Measurements from ENCODE around the gene FSTL1.

The FSTL1 gene

DNA sequence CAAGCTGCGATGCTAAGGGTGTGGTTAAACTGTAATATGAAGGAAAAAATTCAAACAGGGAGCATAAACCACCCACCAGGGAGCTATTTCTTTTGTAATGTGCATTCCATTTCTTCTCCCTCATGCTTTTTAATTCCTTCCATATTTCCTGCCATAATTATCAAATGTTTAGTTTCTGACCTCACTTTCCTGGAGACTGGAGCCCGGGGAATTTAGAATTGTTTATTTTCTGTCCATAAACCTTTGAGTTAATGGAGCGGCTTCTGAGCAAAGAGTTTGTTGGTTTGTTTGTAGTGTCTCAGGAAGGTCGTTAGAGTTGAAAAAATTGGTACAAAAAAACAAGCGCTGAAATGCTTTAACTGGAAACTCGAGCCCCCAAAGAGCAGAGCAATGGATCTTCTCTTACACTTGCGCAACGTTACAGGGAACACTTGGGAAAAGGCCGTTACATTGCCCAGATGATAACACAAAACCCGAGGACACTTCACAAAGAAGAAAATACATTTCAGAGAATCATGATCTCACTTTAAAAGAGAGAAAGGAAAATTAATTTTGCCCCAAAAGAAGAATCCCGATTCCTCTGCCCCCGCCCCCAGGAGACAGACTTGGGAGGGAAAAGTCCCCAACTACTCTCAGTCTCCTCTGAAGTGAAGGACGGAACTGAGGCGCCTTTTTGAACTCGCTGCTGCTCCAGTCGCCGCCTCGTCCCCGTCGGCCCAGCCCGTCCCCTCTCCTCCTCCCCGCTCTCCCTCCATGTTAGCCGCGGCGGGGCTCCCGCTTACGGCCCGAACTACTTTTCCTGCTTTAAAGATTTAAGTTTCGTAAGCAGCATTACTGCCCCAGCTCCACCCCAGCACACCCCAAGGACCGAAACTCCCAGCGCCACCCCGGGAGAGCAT lies 842 bp downstream of the FSTL1 start (continued):
- no peak for TF ChIP-seq ZNF140 (tag by site-specific recombination; IDR thresholded peaks at IDR 0.05)
- no peak for TF ChIP-seq ZBTB48 (tag by site-specific recombination; IDR thresholded peaks at IDR 0.05)
- no peak for TF ChIP-seq ZNF555 (tag by site-specific recombination; conservative IDR thresholded peaks at IDR 0.05)
- TF ChIP-seq, protein P1, sequence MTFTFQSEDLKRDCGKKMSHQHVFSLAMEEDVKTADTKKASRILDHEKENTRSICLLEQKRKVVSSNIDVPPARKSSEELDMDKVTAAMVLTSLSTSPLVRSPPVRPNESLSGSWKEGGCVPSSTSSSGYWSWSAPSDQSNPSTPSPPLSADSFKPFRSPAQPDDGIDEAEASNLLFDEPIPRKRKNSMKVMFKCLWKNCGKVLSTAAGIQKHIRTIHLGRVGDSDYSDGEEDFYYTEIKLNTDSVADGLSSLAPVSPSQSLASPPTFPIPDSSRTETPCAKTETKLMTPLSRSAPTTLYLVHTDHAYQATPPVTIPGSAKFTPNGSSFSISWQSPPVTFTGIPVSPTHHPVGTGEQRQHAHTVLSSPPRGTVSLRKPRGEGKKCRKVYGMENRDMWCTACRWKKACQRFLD (tag by site-specific recombination; IDR thresholded peaks at IDR 0.05): no peak
- peak; percentile 72 for TF ChIP-seq KLF10 (tag by site-specific recombination; IDR thresholded peaks at IDR 0.05)
- TF ChIP-seq ZNF677 (tag by site-specific recombination; IDR thresholded peaks at IDR 0.05): no peak
- no peak for TF ChIP-seq ZNF621 (tag by site-specific recombination; IDR thresholded peaks at IDR 0.05)
- no peak for TF ChIP-seq ZNF776 (tag by site-specific recombination; IDR thresholded peaks at IDR 0.05; ENCODE audit: borderline replicate concordance)
- TF ChIP-seq MEIS1 (CRISPR knock-in tag; IDR thresholded peaks at IDR 0.05; ENCODE audit: borderline replicate concordance): no peak

DNA sequence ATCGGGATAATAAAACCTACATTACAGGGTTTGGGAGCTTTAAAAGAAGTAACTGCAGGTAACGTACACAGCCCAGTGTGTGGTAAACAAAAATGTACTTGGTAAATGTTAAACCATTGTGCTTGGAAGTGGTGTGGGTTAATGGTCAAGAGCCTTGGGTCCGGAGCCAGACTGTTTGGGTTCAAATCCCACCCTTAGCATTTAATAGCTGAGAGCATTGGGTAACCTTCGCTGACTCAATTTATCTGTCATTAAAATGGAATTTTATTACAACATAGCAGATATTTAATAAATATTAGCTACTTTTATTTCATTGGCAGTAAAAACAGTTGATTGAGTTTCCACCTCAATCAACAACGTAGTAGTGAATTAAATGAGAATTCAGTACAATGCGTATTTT lies 1.5 kb downstream of the FSTL1 start:
- ChIA-PET CTCF (interaction anchor here (0.6 to 1.5 kb wide), 3 partner anchors 32 to 247 kb away, joined by 3 to 6 read pairs (median 3); no protein-coding TSS in a partner anchor), POLR2A (interaction anchor here (1.4 kb wide), 1 partner anchor 11 kb away, joined by 3 read pairs; no protein-coding TSS in a partner anchor)
- no peak overlapping the region; the same call in 1 of the 2 replicates for H3K27ac ChIP-seq (ENCODE audit: extremely low read depth, low read depth, low read length)
- peak overlapping the region; percentile 79 for H3K4me3 ChIP-seq (ENCODE audit: low read depth, low read length)
- no peak for TF ChIP-seq TCF7L2 (IDR thresholded peaks at IDR 0.05; ENCODE audit: borderline replicate concordance, low read depth, low read length)
- TF ChIP-seq, protein P2, sequence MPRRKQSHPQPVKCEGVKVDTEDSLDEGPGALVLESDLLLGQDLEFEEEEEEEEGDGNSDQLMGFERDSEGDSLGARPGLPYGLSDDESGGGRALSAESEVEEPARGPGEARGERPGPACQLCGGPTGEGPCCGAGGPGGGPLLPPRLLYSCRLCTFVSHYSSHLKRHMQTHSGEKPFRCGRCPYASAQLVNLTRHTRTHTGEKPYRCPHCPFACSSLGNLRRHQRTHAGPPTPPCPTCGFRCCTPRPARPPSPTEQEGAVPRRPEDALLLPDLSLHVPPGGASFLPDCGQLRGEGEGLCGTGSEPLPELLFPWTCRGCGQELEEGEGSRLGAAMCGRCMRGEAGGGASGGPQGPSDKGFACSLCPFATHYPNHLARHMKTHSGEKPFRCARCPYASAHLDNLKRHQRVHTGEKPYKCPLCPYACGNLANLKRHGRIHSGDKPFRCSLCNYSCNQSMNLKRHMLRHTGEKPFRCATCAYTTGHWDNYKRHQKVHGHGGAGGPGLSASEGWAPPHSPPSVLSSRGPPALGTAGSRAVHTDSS (tag by site-specific recombination; IDR thresholded peaks at IDR 0.05): no peak
- TF ChIP-seq, protein P3, sequence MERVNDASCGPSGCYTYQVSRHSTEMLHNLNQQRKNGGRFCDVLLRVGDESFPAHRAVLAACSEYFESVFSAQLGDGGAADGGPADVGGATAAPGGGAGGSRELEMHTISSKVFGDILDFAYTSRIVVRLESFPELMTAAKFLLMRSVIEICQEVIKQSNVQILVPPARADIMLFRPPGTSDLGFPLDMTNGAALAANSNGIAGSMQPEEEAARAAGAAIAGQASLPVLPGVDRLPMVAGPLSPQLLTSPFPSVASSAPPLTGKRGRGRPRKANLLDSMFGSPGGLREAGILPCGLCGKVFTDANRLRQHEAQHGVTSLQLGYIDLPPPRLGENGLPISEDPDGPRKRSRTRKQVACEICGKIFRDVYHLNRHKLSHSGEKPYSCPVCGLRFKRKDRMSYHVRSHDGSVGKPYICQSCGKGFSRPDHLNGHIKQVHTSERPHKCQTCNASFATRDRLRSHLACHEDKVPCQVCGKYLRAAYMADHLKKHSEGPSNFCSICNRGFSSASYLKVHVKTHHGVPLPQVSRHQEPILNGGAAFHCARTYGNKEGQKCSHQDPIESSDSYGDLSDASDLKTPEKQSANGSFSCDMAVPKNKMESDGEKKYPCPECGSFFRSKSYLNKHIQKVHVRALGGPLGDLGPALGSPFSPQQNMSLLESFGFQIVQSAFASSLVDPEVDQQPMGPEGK (tag by site-specific recombination; IDR thresholded peaks at IDR 0.05): no peak
- H3K36me3 ChIP-seq (ENCODE audit: control insufficient read depth in 2 of 2, insufficient read depth in 1 of 2, low read length in 2 of 2): peaks cover 0 to 29% of the 10 kb centered on the region in 2 experiments; a peak in 1 of 3 replicates
- H3K9me3 ChIP-seq (ENCODE audit: control insufficient read depth, insufficient read depth, low read depth, low read length): no peaks in the 10 kb centered on the region
- H3K4me1 ChIP-seq (ENCODE audit: control insufficient read depth, insufficient read depth, low read length): peaks cover 7% of the 10 kb centered on the region; the same call in 1 of the 2 replicates

DNA sequence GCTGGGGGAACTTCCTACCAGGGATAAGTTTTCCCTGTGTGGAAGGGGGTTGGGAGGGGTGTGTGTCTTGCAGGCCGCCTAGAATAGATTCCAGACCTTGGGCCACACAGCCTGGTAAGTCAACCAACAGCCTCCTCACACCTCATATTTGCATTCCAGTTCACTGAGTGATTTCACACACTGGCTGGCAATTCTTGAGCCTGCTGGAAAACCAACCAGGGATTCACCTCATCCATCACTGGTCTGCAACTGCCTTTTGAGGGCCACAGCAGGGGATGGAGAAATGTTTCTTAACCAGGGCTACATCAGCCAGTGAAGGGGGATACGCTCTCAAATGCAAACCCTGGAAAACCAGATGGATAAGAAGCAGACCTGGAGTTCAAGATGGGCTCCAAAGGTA lies 2.0 kb downstream of the FSTL1 start:
- Histone ChIP-seq H3K36me3 (ENCODE audit: control insufficient read depth in 2 of 2, insufficient read depth in 1 of 2, low read length in 2 of 2) (peaks cover 0 to 29% of the 10 kb centered on the region in 2 experiments; a peak in 1 of 3 replicates), H3K4me3 (ENCODE audit: low read depth, low read length) (no peak overlapping the region), H3K27ac (ENCODE audit: extremely low read depth, low read depth, low read length) (no peak overlapping the region), H3K9me3 (ENCODE audit: control insufficient read depth, insufficient read depth, low read depth, low read length) (no peaks in the 10 kb centered on the region), H3K4me1 (ENCODE audit: control insufficient read depth, insufficient read depth, low read length) (peaks cover 7% of the 10 kb centered on the region; the same call in 1 of the 2 replicates)
- CTCF ChIA-PET: interaction anchor here (0.6 to 1.5 kb wide), 3 partner anchors 31 to 246 kb away, joined by 3 to 6 read pairs (median 3); no protein-coding TSS in a partner anchor
- TF ChIP-seq ZNF600 (tag by site-specific recombination; IDR thresholded peaks at IDR 0.05) (peak; percentile 41), ZFP3 (tag by site-specific recombination; IDR thresholded peaks at IDR 0.05; ENCODE audit: low read depth) (no peak), ZNF843 (tag by site-specific recombination; IDR thresholded peaks at IDR 0.05) (no peak), FEZF1 (tag by site-specific recombination; IDR thresholded peaks at IDR 0.05) (0 out of 2 replicates have a peak, but pooled peaks have one; percentile 20), ZBTB7A (tag by site-specific recombination; IDR thresholded peaks at IDR 0.05; ENCODE audit: low read depth) (no peak), ZNF202 (tag by site-specific recombination; IDR thresholded peaks at IDR 0.05; ENCODE audit: borderline replicate concordance) (no peak), OSR2 (tag by site-specific recombination; IDR thresholded peaks at IDR 0.05) (no peak)
- POLR2A ChIA-PET: no interaction called here
